Measurements from ENCODE around the gene CFAP65. TPM values are rescaled to one million over a fixed set of nuclear protein-coding genes. Genes with fewer than 3 reads are reported as not detected.

The CFAP65 gene
- polyA plus RNA-seq, 1 donor (not counting 4 experiments of a cell fraction or from before 2014, with no cell fraction given), result not detected

- H3K9me1 ChIP-seq (ENCODE audit: control insufficient read depth, extremely low read depth, insufficient read depth, low read length), result no peaks in the 10 kb centered on the region
- dilution Hi-C loops (cut with MboI; ENCODE audit: extremely low pct_ligation_motif_present, low sequenced_read_pairs), result no loop called here
- no peak for DNase-seq (ENCODE audit: low read depth, low spot score)
- no peak overlapping the region for H3K4me3 ChIP-seq (ENCODE audit: control insufficient read depth in 2 of 3, extremely low read depth in 1 of 3, insufficient read depth in 2 of 3, low read depth in 1 of 3, low read length in 3 of 3)
- peaks cover 88% of the 10 kb centered on the region for H3K27me3 ChIP-seq (ENCODE audit: control insufficient read depth, extremely low read depth, insufficient read depth, low read length)
- no peak overlapping the region for H2AFZ ChIP-seq (ENCODE audit: control insufficient read depth, low read length)
- no peaks in the 10 kb centered on the region for H4K20me1 ChIP-seq (ENCODE audit: control insufficient read depth, extremely low read depth, insufficient read depth, low read length)
- TF ChIP-seq EZH2 (IDR thresholded peaks at IDR 0.05; ENCODE audit: low read length) (no peak), CTCF (optimal IDR thresholded peaks at IDR 0.05 in 1 of 3, IDR thresholded peaks at IDR 0.05 in 1 of 3, conservative IDR thresholded peaks at IDR 0.05 in 1 of 3; ENCODE audit: extremely low read depth in 1 of 3, insufficient read depth in 2 of 3, low read length in 3 of 3) (no peak)
- no peak overlapping the region for H3K9ac ChIP-seq (ENCODE audit: control insufficient read depth, extremely low read depth, insufficient read depth, low read length)
- no peaks in the 10 kb centered on the region for H3K9me3 ChIP-seq (ENCODE audit: control insufficient read depth, low read depth, low read length)
- no peak overlapping the region for H3K27ac ChIP-seq (ENCODE audit: control insufficient read depth, insufficient read depth, low read length)
- H3K79me2 ChIP-seq (ENCODE audit: control insufficient read depth, insufficient read depth, low read length), result no peaks in the 10 kb centered on the region
- no peaks in the 10 kb centered on the region for H3K36me3 ChIP-seq (ENCODE audit: control insufficient read depth in 2 of 2, extremely low read depth in 1 of 2, insufficient read depth in 2 of 2, low read length in 2 of 2)
- no peak overlapping the region for H3K4me2 ChIP-seq (ENCODE audit: control insufficient read depth, extremely low read depth, insufficient read depth, low read depth, low read length)
- peaks cover 4% of the 10 kb centered on the region for H3K4me1 ChIP-seq (ENCODE audit: control insufficient read depth, extremely low read depth, insufficient read depth, low read length)
- FAIRE-seq, result no peak
These were observed 57.4 kb downstream of the CFAP65 start for GRCh38 chr2:218983934-218984238.

GRCh38 chr2:218983263-218983933, 57.9 kb downstream of the CFAP65 start:
- H4K20me1 ChIP-seq (ENCODE audit: control insufficient read depth, extremely low read depth, insufficient read depth, low read length), result no peaks in the 10 kb centered on the region
- H3K9me3 ChIP-seq (ENCODE audit: control insufficient read depth, low read depth, low read length), result no peaks in the 10 kb centered on the region
- TF ChIP-seq EZH2 (IDR thresholded peaks at IDR 0.05; ENCODE audit: low read length) (no peak), CTCF (optimal IDR thresholded peaks at IDR 0.05 in 1 of 3, IDR thresholded peaks at IDR 0.05 in 1 of 3, conservative IDR thresholded peaks at IDR 0.05 in 1 of 3; ENCODE audit: extremely low read depth in 1 of 3, insufficient read depth in 2 of 3, low read length in 3 of 3) (no peak)
- no peak overlapping the region for H3K9ac ChIP-seq (ENCODE audit: control insufficient read depth, extremely low read depth, insufficient read depth, low read length)
- dilution Hi-C loops (cut with MboI; ENCODE audit: extremely low pct_ligation_motif_present, low sequenced_read_pairs), result no loop called here
- peaks cover 4% of the 10 kb centered on the region for H3K4me1 ChIP-seq (ENCODE audit: control insufficient read depth, extremely low read depth, insufficient read depth, low read length)
- H3K9me1 ChIP-seq (ENCODE audit: control insufficient read depth, extremely low read depth, insufficient read depth, low read length), result no peaks in the 10 kb centered on the region
- H3K36me3 ChIP-seq (ENCODE audit: control insufficient read depth in 2 of 2, extremely low read depth in 1 of 2, insufficient read depth in 2 of 2, low read length in 2 of 2), result no peaks in the 10 kb centered on the region
- H3K27ac ChIP-seq (ENCODE audit: control insufficient read depth, insufficient read depth, low read length), result no peak overlapping the region
- H2AFZ ChIP-seq (ENCODE audit: control insufficient read depth, low read length), result no peak overlapping the region
- DNase-seq (ENCODE audit: low read depth, low spot score) (no peak), FAIRE-seq (no peak)
- H3K4me3 ChIP-seq (ENCODE audit: control insufficient read depth in 2 of 3, extremely low read depth in 1 of 3, insufficient read depth in 2 of 3, low read depth in 1 of 3, low read length in 3 of 3), result no peak overlapping the region
- H3K79me2 ChIP-seq (ENCODE audit: control insufficient read depth, insufficient read depth, low read length), result no peaks in the 10 kb centered on the region
- no peak overlapping the region for H3K4me2 ChIP-seq (ENCODE audit: control insufficient read depth, extremely low read depth, insufficient read depth, low read depth, low read length)
- H3K27me3 ChIP-seq (ENCODE audit: control insufficient read depth, extremely low read depth, insufficient read depth, low read length), result peaks cover 83% of the 10 kb centered on the region

Data from keratinocyte (primary cell).